Bladder microvascular endothelial cell (primary cell): ENCODE results near the gene BIN2. TPM values are rescaled to one million over a fixed set of nuclear protein-coding genes. Genes with fewer than 3 reads are reported as not detected.

Experiments used
- total RNA-seq: library from RNA; depleted of rRNA; stranded (reverse); fragments of >200 nt; gene quantifications from 2 replicates; pipeline ENCODE4 v1.2.3, GENCODE V29; 2014

The BIN2 gene
- not detected in 2 replicates for total RNA-seq

DNA sequence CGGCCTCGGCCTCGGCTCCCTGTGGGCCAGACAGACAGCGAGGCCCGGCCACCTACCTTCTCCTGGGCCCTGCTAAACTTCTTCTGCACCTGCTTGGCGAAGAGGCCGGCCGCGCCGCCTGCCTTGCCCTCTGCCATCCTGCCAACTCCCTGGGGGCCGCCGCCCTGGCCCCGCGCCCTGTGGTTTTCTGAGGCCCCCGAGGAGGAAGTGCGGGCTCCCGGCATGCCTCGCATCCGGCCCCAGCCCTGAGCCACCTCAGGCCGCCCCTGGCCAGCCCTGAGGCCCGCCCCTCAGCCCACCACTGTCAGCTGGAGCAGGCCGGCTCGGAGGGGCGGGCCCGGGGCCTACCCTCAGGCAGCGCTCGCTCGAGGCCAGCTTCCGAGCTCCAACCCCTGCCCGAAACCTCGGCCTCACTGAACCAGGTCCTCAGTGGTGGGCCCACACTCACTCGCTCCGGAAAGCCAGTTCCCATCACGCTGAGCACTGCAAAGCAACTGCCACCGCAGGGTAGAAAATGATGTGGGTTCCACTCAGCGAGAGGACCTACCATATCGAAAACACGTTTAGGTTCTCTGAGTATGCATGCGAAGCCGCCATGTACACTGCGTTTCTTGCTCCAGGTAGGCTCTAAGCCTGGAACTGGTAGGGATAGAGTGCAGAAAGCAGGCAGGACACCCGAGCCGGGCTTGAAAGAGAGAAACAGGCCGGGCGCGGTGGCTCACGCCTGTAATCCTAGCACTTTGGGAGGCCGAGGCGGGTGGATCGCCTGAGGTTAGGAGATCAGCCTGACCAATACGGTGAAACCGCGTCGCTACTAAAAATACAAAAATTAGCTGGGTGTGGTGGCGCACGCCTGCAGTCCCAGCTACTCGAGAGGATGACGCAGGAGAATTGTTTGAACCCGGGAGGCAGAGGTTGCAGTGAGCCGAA is at the start of gene BIN2:
Gene BIN2, minus strand, starts transcription at position 209 of the 930 bp plus-strand sequence. Its CDS starts 72 bp downstream, at position 137.

DNA sequence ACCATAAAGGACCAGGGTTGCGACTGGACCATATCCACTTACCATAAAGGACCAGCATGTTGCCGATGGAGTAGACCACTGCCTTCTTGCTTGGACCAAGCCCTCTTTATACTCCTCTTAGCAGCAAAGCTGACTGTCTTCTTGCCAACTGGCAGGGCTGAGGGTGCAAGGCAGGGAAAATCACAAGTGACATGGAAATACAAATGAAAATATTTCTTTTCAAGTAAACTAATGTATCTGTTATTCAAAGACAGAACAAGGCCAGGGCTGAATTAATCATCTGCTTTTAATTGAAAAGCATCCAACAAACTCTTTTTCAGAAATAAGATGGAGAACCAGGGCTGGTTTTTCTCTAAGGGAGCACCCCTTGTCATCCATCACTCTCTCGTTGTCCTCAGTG is 22.6 kb upstream of the BIN2 start, which contains the start of gene CELA1:
Gene CELA1, minus strand, starts transcription at position 99 of the 400 bp plus-strand sequence. Its CDS starts 41 bp downstream, at position 58.

DNA sequence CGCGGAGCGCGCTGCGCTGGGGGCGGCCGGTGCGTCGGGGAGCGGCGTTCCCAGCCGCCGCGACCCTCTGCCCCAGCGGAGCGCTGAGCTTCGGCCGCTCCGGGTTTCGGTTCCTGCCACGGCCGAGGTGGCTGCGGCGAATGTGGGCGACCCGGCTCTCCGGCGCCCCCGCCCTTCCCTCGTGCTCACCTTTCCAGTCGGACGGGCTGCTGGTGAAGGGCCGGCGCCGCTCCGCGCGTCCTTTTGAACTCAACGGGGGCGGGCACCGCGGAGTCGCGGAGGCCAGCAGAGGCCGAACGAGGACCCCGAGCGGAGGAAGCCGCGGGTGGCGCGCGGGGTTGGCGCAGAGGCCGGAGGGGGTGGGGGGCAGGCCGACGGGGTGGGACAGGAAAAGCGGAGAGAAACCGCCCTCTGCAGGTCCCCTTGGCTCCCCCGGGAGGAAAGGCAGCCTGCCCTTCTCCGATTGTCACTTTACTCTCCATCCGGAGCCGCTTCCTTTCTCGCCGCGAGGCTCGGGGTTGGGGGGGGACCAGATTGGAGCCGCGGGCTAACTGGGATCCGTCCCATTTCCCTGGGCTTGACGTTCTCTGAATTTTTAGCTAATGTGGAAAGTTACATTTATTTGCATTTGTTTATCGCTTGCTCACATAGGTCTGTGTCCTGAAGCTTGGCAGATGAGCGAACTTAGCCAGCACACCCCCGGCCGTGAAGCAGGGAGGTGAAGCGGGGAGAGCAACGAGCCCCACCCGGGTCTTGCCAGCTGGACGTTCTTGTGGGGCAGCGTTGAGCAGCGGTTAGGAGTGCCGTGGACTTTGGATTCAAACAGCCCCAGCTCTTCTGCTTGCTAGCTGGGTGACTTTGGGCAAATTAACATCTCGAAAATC is 53.7 kb downstream of the BIN2 start, which contains the start of gene SMAGP:
Gene SMAGP, minus strand, starts transcription at position 349 of the 884 bp plus-strand sequence. CDS start 1,137 bp downstream, outside the sequence.

DNA sequence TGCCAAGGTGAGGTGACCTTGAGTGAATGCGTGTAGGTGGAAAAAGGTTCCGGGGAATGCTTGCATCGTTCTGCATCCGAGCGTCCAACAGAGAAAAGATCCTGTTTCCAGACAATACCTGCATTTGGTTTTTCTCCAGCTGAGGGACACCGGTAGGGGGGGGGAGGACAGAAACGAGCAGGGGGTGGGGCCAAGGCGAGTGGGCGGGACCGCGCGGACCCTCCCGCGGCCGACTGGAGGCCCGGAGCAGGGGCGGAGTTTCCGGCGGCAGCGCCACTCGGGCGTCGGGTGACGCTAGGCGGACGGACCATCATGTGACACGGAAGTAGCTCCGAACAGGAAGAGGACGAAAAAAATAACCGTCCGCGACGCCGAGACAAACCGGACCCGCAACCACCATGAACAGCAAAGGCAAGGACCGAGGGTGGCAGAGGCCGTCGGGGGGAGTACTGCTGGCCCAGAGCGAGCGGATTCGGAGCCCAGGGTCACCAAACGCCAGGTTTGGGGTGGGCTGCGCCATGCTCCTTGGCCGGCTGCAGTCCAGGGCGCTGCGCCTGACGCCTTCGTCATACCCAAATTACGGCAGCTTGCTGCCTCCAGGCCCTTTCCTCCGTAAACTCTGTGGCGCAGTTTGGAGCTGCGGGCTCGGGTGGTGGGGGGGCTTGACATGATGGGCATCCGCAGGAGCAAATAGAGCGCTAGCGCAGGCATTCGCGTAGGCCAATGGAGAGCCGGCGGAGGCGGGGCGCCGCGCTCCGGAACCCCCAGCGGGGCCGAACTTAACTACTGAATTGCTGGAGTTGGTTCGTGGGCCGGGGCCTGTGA is 85.3 kb downstream of the BIN2 start, which contains the start of gene DAZAP2:
Gene DAZAP2, plus strand, starts transcription at position 317 of the 825 bp plus-strand sequence. Its CDS starts 82 bp downstream, at position 399.

Other genes starting within 250 kb of the BIN2 start
- 11.0 and 33.4 TPM in 2 replicates for gene CSRNP2, start 240.6 kb downstream of the BIN2 start, total RNA-seq
- 5.3 and 15.0 TPM in 2 replicates for gene TFCP2, start 151.0 kb downstream of the BIN2 start, total RNA-seq
- gene POU6F1, start 106.1 kb downstream of the BIN2 start, total RNA-seq = 1.1 and 2.7 TPM in 2 replicates
- gene DAZAP2, start 85.3 kb downstream of the BIN2 start, total RNA-seq = 48.6 and 73.3 TPM in 2 replicates
- 8.3 and 12.3 TPM in 2 replicates for gene SMAGP, start 53.8 kb downstream of the BIN2 start, total RNA-seq
- gene CELA1, start 22.5 kb upstream of the BIN2 start, total RNA-seq = not detected in 2 replicates
- 19.9 and 49.5 TPM in 2 replicates for gene GALNT6, start 67.2 kb upstream of the BIN2 start, total RNA-seq
- gene SLC4A8, start 100.7 kb upstream of the BIN2 start, total RNA-seq = 0.97 and 2.1 TPM in 2 replicates